Measurements from ENCODE around the gene LSM7. TPM values are rescaled to one million over a fixed set of nuclear protein-coding genes. Genes with fewer than 3 reads are reported as not detected.

LSM7 gene
- total RNA-seq, result 100 to 1,000 TPM in 1 of 2 donors, 10 to 100 TPM in 1; 69.9 to 128 TPM

GRCh38 chr19:2328401-2329148 lies at the start of gene LSM7, which contains the start of gene SPPL2B:
TSS of gene LSM7 (minus strand) at chr19:2328586. CDS start at chr19:2328566, 20 bp downstream.
TSS of gene SPPL2B (plus strand) at chr19:2328684. CDS start at chr19:2328710, 26 bp downstream.

GRCh38 chr19:2359992-2360685 lies 31.8 kb upstream of the LSM7 start, which contains the start of gene TMPRSS9:
TSS of gene TMPRSS9 (plus strand) at chr19:2360265. CDS start at chr19:2389786, 29,521 bp downstream.

GRCh38 chr19:2308114-2308556 lies 20.3 kb downstream of the LSM7 start, which contains the start of gene LINGO3:
TSS of gene LINGO3 (minus strand) at chr19:2308154. CDS start at chr19:2291776, 16,378 bp downstream.

GRCh38 chr19:2282062-2282861 lies 46.1 kb downstream of the LSM7 start, which contains the start of gene PEAK3:
TSS of gene PEAK3 (minus strand) at chr19:2282175. CDS start at chr19:2280931, 1,244 bp downstream.

Other genes starting within 250 kb of the LSM7 start
- 10 to 100 TPM; 16.2 to 22.3 TPM for gene MOB3A, start 232.3 kb downstream of the LSM7 start, total RNA-seq
- gene IZUMO4, start 231.7 kb downstream of the LSM7 start, total RNA-seq, result under 1 TPM in 1 of 2 donors, not detected in 1; 0.69 TPM
- gene AP3D1, start 177.0 kb downstream of the LSM7 start, total RNA-seq, result 100 to 1,000 TPM; 114 to 163 TPM
- gene DOT1L, start 164.7 kb downstream of the LSM7 start, total RNA-seq, result 1 to 10 TPM; 5.2 to 8.0 TPM
- gene PLEKHJ1, start 92.3 kb downstream of the LSM7 start, total RNA-seq, result 10 to 100 TPM; 29.3 to 46.0 TPM
- 10 to 100 TPM; 19.3 to 42.3 TPM for gene SF3A2, start 91.8 kb downstream of the LSM7 start, total RNA-seq
- under 1 TPM; 0.33 to 0.34 TPM for gene AMH, start 79.3 kb downstream of the LSM7 start, total RNA-seq
- not detected for gene JSRP1, start 72.2 kb downstream of the LSM7 start, total RNA-seq
- not detected for gene PEAK3, start 46.4 kb downstream of the LSM7 start, total RNA-seq
- under 1 TPM in 1 of 2 donors, not detected in 1; under 0.01 TPM for gene LINGO3, start 20.4 kb downstream of the LSM7 start, total RNA-seq
- gene SPPL2B, start 98 bp upstream of the LSM7 start, total RNA-seq, result 10 to 100 TPM; 22.0 to 22.4 TPM
- gene TMPRSS9, start 31.7 kb upstream of the LSM7 start, total RNA-seq, result not detected
- 10 to 100 TPM; 26.5 to 45.0 TPM for gene TIMM13, start 99.0 kb upstream of the LSM7 start, total RNA-seq
- gene LMNB2, start 128.4 kb upstream of the LSM7 start, total RNA-seq, result 10 to 100 TPM; 18.9 to 75.6 TPM
- gene GADD45B, start 147.5 kb upstream of the LSM7 start, total RNA-seq, result 10 to 100 TPM in 1 of 2 donors, 1 to 10 TPM in 1; 8.3 to 11.4 TPM